GM21526 (cell line): Measurements from ENCODE around the gene MUC5B.
"Not testable (repeated sequence)": the region's sequence is repeated elsewhere in the genome, so short reads cannot be mapped to it uniquely, and the experiment has no call there.

Experiments used
- ATAC-seq: cut with Tn5 transposase; IDR thresholded peaks from one replicate; pipeline ENCODE4 v1.9.1; 2021; ENCODE audit warnings: moderate library complexity; ENCODE audit not compliant: unreplicated experiment, low FRiP score

MUC5B gene

GRCh38 chr11:1202776-1203504 is 19.9 kb upstream of the MUC5B start:
- ATAC-seq = no peak

GRCh38 chr11:1203505-1204271 is 19.2 kb upstream of the MUC5B start:
- ATAC-seq = no peak

GRCh38 chr11:1204381-1205101 is 18.3 kb upstream of the MUC5B start:
- no peak for ATAC-seq

GRCh38 chr11:1205121-1205986 is 17.5 kb upstream of the MUC5B start:
- ATAC-seq = no peak

GRCh38 chr11:1205987-1206331 is 16.9 kb upstream of the MUC5B start:
- ATAC-seq = no peak

GRCh38 chr11:1206391-1207271 is 16.2 kb upstream of the MUC5B start:
- no peak for ATAC-seq

GRCh38 chr11:1207401-1208143 is 15.3 kb upstream of the MUC5B start:
- no peak for ATAC-seq

- ATAC-seq = no peak
Observed at GRCh38 chr11:1208144-1208393, 14.8 kb upstream of the MUC5B start.

- no peak for ATAC-seq
Observed at GRCh38 chr11:1208394-1209261, 14.2 kb upstream of the MUC5B start.

- no peak for ATAC-seq
Observed at GRCh38 chr11:1209371-1210057, 13.4 kb upstream of the MUC5B start.

GRCh38 chr11:1211838-1212237 is 11.0 kb upstream of the MUC5B start:
- ATAC-seq = no peak

GRCh38 chr11:1215826-1216225 is 7.0 kb upstream of the MUC5B start:
- not testable (repeated sequence) for ATAC-seq

- ATAC-seq = no peak
Observed at GRCh38 chr11:1217151-1217550, 5.7 kb upstream of the MUC5B start.

GRCh38 chr11:1218256-1218787 is 4.5 kb upstream of the MUC5B start:
- ATAC-seq = no peak

- no peak for ATAC-seq
Observed at GRCh38 chr11:1218788-1219445, 3.9 kb upstream of the MUC5B start.

GRCh38 chr11:1219446-1219833 is 3.4 kb upstream of the MUC5B start:
- ATAC-seq = no peak
